SH-SY5Y (cell line): Measurements from ENCODE around the gene TBCD.

Source experiments
- GATA2 ChIP-seq: IDR thresholded peaks from 2 replicates; pipeline ENCODE4 v1.6.1; 2011; ENCODE audit warnings: mild to moderate bottlenecking, low read depth, low read length
- GATA3 ChIP-seq: IDR thresholded peaks from 2 replicates; pipeline ENCODE4 v1.6.1; 2011; ENCODE audit warnings: low read depth, mild to moderate bottlenecking, low read length, moderate library complexity

- TF ChIP-seq GATA2 = no peak
- no peak for TF ChIP-seq GATA3
Measured at GRCh38 chr17:82924812-82925211, 172.9 kb downstream of the TBCD start.
